Measurements from ENCODE around the gene GHRH.

GHRH gene

DNA sequence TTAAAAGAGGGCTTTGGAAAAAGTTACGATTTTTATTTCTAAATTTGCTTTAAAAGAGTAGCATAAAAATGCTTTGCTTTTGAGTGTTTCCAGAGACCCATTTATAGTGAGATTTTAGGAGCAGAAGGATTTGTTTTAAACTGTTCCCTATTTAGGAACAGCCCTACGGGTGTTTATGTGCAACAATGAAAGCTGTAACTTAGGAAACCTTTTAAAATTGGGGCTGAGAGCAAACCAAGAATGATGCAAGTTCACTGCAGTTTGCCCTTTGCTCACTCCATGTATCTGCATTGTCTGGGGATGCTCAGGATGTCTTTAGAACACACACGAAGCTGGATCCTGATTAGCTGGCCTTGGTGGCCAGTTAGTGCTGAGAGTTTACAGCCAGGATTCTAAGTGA is 40.9 kb downstream of the GHRH start:
- TF ChIP-seq SPI1 (IDR thresholded peaks at IDR 0.05; ENCODE audit: low read depth, low read length) (no peak), POU2F2 (IDR thresholded peaks at IDR 0.05; ENCODE audit: low read depth, low read length) (no peak), PAX5 (IDR thresholded peaks at IDR 0.05; ENCODE audit: insufficient read depth, low read length, severe bottlenecking) (no peak), TAF1 (IDR thresholded peaks at IDR 0.05; ENCODE audit: low read depth, low read length) (no peak), POLR2A (IDR thresholded peaks at IDR 0.05; ENCODE audit: low read depth, low read length) (no peak), POLR2AphosphoS5 (IDR thresholded peaks at IDR 0.05; ENCODE audit: low read depth, low read length) (no peak)
- FAIRE-seq, result no peak
- no peak for DNase-seq (ENCODE audit: insufficient read length, low spot score)

DNA sequence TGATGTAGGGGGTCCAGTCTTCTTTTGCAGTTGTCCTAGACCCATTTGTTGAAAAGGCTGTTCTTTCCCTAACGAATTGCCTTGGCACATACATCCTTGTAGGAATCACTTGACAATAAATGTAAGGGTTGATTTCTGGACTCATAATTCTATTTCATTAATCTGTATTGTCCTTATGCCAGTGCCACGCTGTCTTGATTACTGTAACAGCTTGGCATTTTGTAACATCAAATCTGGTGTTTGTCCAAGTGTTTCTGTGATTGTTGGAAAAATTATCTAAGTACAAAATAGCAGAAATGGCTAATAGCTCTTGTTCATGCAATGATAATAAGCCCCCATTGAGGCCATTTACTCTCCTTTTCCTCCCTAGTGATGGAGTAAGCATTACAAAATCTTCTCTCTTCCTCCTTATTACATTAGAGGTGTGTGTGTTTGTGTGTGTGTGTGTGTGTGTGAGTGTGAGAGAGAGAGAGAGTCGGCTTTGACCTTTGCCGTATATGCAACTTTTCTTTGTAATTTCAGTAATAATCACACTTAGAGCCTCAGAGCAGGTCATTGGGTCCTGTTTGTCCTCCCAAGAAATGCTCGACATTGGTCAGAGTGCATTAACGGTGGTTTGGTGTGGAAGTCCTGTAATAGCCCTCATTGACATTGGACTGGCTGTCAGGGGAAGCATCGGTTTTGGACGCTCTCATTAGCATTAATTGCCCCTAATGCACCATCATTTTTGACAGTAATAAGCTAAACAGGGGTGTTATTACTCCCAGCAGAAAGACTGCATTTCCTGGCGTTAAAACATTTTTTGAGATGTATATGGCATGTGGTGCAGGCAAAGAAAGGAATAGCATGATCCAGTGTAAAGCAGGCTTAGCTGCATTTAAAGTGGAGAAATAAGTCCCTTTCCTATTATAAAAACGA is 41.6 kb downstream of the GHRH start:
- TF ChIP-seq TAF1 (IDR thresholded peaks at IDR 0.05; ENCODE audit: low read depth, low read length) (no peak), PAX5 (IDR thresholded peaks at IDR 0.05; ENCODE audit: insufficient read depth, low read length, severe bottlenecking) (no peak), POU2F2 (IDR thresholded peaks at IDR 0.05; ENCODE audit: low read depth, low read length) (no peak), SPI1 (IDR thresholded peaks at IDR 0.05; ENCODE audit: low read depth, low read length) (no peak), POLR2A (IDR thresholded peaks at IDR 0.05; ENCODE audit: low read depth, low read length) (no peak), POLR2AphosphoS5 (IDR thresholded peaks at IDR 0.05; ENCODE audit: low read depth, low read length) (no peak)
- no peak for FAIRE-seq
- no peak for DNase-seq (ENCODE audit: insufficient read length, low spot score)

DNA sequence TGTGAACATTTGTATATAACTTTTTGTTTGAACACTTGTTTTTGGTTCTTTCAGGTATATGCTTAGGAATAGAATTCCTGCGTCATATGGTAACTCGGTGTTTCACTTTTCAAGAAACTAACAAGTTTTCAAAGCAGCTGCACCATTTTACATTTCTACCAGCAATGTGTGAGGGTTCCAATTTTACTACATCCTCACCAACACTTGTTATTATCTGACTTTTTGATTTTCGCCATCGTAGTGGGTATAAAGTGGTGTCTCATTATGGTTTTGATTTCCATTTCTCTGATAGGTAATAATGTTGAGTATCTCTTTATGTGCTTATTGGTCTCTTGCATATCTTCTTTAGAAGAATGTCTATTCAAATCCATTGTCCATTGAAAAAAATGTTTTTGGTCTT is 42.6 kb downstream of the GHRH start:
- no peak for TF ChIP-seq POLR2AphosphoS5 (IDR thresholded peaks at IDR 0.05; ENCODE audit: low read depth, low read length)
- no peak for TF ChIP-seq SPI1 (IDR thresholded peaks at IDR 0.05; ENCODE audit: low read depth, low read length)
- no peak for TF ChIP-seq PAX5 (IDR thresholded peaks at IDR 0.05; ENCODE audit: insufficient read depth, low read length, severe bottlenecking)
- no peak for TF ChIP-seq POU2F2 (IDR thresholded peaks at IDR 0.05; ENCODE audit: low read depth, low read length)
- TF ChIP-seq TAF1 (IDR thresholded peaks at IDR 0.05; ENCODE audit: low read depth, low read length), result no peak
- TF ChIP-seq POLR2A (IDR thresholded peaks at IDR 0.05; ENCODE audit: low read depth, low read length), result no peak
- no peak for DNase-seq (ENCODE audit: insufficient read length, low spot score)
- no peak for FAIRE-seq

GRCh38 chr20:37218441-37218840 is 43.2 kb downstream of the GHRH start:
- FAIRE-seq (no peak), DNase-seq (ENCODE audit: insufficient read length, low spot score) (no peak)
- no peak for TF ChIP-seq PAX5 (IDR thresholded peaks at IDR 0.05; ENCODE audit: insufficient read depth, low read length, severe bottlenecking)
- no peak for TF ChIP-seq TAF1 (IDR thresholded peaks at IDR 0.05; ENCODE audit: low read depth, low read length)
- TF ChIP-seq POLR2AphosphoS5 (IDR thresholded peaks at IDR 0.05; ENCODE audit: low read depth, low read length), result no peak
- TF ChIP-seq POU2F2 (IDR thresholded peaks at IDR 0.05; ENCODE audit: low read depth, low read length), result no peak
- TF ChIP-seq POLR2A (IDR thresholded peaks at IDR 0.05; ENCODE audit: low read depth, low read length), result no peak
- no peak for TF ChIP-seq SPI1 (IDR thresholded peaks at IDR 0.05; ENCODE audit: low read depth, low read length)

DNA sequence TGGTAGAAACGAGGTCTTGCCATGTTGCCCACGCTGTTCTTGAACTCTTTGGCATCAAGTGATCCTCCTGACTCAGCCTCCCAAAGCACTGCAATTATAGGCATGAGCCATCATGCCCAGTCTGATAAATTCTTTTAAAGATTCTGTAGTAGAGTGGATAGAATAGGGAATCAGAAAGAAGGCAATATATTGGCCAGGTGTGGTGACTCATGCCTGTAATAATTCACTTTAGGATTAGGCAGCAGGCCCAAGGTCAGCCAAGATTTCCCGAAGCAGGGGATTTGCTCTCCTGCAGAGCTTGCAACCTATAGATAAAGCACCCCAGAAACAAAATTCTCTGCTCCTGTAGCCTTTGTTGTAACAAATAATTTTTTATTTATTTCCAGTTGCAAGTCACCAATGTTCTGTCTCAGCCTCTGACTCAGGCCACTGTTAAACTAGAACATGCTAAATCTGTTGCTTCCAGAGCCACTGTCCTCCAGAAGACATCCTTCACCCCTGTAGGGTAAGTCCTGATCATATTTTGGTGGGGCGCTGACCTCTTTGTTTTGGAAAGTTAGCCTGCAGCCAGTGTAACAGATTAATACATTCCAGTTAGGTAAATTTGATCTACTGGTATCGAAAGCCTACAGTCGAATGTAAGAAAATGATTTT is 51.8 kb downstream of the GHRH start:
- FAIRE-seq, result no peak
- TF ChIP-seq SPI1 (IDR thresholded peaks at IDR 0.05; ENCODE audit: low read depth, low read length) (no peak), POLR2A (IDR thresholded peaks at IDR 0.05; ENCODE audit: low read depth, low read length) (no peak), TAF1 (IDR thresholded peaks at IDR 0.05; ENCODE audit: low read depth, low read length) (no peak), PAX5 (IDR thresholded peaks at IDR 0.05; ENCODE audit: insufficient read depth, low read length, severe bottlenecking) (no peak), POLR2AphosphoS5 (IDR thresholded peaks at IDR 0.05; ENCODE audit: low read depth, low read length) (no peak), POU2F2 (IDR thresholded peaks at IDR 0.05; ENCODE audit: low read depth, low read length) (no peak)

GRCh38 chr20:37209193-37209592 is 52.4 kb downstream of the GHRH start:
- no peak for FAIRE-seq
- no peak for DNase-seq (ENCODE audit: insufficient read length, low spot score)
- TF ChIP-seq PAX5 (IDR thresholded peaks at IDR 0.05; ENCODE audit: insufficient read depth, low read length, severe bottlenecking), result no peak
- TF ChIP-seq POLR2A (IDR thresholded peaks at IDR 0.05; ENCODE audit: low read depth, low read length), result no peak
- no peak for TF ChIP-seq POU2F2 (IDR thresholded peaks at IDR 0.05; ENCODE audit: low read depth, low read length)
- TF ChIP-seq TAF1 (IDR thresholded peaks at IDR 0.05; ENCODE audit: low read depth, low read length), result no peak
- TF ChIP-seq SPI1 (IDR thresholded peaks at IDR 0.05; ENCODE audit: low read depth, low read length), result no peak
- TF ChIP-seq POLR2AphosphoS5 (IDR thresholded peaks at IDR 0.05; ENCODE audit: low read depth, low read length), result no peak

More for the DNA sequence above, 51.8 kb downstream of the GHRH start:
- DNase-seq (ENCODE audit: insufficient read length, low spot score), result no peak

- DNase-seq (ENCODE audit: insufficient read length, low spot score), result no peak
- FAIRE-seq, result no peak
- no peak for TF ChIP-seq TAF1 (IDR thresholded peaks at IDR 0.05; ENCODE audit: low read depth, low read length)
- no peak for TF ChIP-seq POLR2AphosphoS5 (IDR thresholded peaks at IDR 0.05; ENCODE audit: low read depth, low read length)
- no peak for TF ChIP-seq POU2F2 (IDR thresholded peaks at IDR 0.05; ENCODE audit: low read depth, low read length)
- no peak for TF ChIP-seq SPI1 (IDR thresholded peaks at IDR 0.05; ENCODE audit: low read depth, low read length)
- TF ChIP-seq PAX5 (IDR thresholded peaks at IDR 0.05; ENCODE audit: insufficient read depth, low read length, severe bottlenecking), result no peak
- TF ChIP-seq POLR2A (IDR thresholded peaks at IDR 0.05; ENCODE audit: low read depth, low read length), result no peak
Observed at GRCh38 chr20:37207171-37207570, 54.4 kb downstream of the GHRH start.

DNA sequence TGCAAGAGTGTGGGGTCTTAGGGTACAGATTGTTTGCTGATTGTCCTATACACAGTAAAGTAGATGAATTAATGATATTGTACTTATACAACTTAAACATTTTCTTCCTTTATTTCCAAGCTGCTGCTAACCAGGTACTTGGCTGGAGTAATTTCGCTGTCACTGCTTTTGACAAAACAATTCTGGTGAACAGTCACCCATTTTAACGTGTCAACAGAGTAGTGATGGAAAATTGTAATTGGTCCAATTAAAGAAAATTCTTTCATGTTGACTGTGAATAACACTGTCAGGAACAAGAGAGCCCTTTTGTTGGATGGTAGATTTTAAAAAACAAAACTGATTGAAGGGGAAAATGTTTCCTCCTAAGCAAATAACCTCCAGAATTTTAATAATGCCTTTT is 55.8 kb downstream of the GHRH start:
- DNase-seq (ENCODE audit: insufficient read length, low spot score), result no peak
- TF ChIP-seq POLR2A (IDR thresholded peaks at IDR 0.05; ENCODE audit: low read depth, low read length) (no peak), POLR2AphosphoS5 (IDR thresholded peaks at IDR 0.05; ENCODE audit: low read depth, low read length) (no peak), PAX5 (IDR thresholded peaks at IDR 0.05; ENCODE audit: insufficient read depth, low read length, severe bottlenecking) (no peak), SPI1 (IDR thresholded peaks at IDR 0.05; ENCODE audit: low read depth, low read length) (no peak), TAF1 (IDR thresholded peaks at IDR 0.05; ENCODE audit: low read depth, low read length) (no peak), POU2F2 (IDR thresholded peaks at IDR 0.05; ENCODE audit: low read depth, low read length) (no peak)
- FAIRE-seq, result no peak

- FAIRE-seq (no peak), DNase-seq (ENCODE audit: insufficient read length, low spot score) (no peak)
- TF ChIP-seq POU2F2 (IDR thresholded peaks at IDR 0.05; ENCODE audit: low read depth, low read length), result no peak
- TF ChIP-seq SPI1 (IDR thresholded peaks at IDR 0.05; ENCODE audit: low read depth, low read length), result no peak
- TF ChIP-seq POLR2A (IDR thresholded peaks at IDR 0.05; ENCODE audit: low read depth, low read length), result no peak
- no peak for TF ChIP-seq POLR2AphosphoS5 (IDR thresholded peaks at IDR 0.05; ENCODE audit: low read depth, low read length)
- TF ChIP-seq PAX5 (IDR thresholded peaks at IDR 0.05; ENCODE audit: insufficient read depth, low read length, severe bottlenecking), result no peak
- TF ChIP-seq TAF1 (IDR thresholded peaks at IDR 0.05; ENCODE audit: low read depth, low read length), result no peak
Observed at GRCh38 chr20:37205130-37205529, 56.5 kb downstream of the GHRH start.
